ENCODE data around the gene FBP2. TPM values are rescaled to one million over a fixed set of nuclear protein-coding genes. Genes with fewer than 3 reads are reported as not detected.
A peak's percentile ranks its signal among the peaks of the same experiment; 100 is the strongest.

FBP2 gene
- total and polyA plus RNA-seq, 2 of the 8 experiments (the other 6 are each of a cell fraction or from before 2014, with no cell fraction given), result not detected

- H4K8ac ChIP-seq (ENCODE audit: extremely low read depth, insufficient read depth, low read length), result no peak overlapping the region
- H2BK15ac ChIP-seq (ENCODE audit: low read length), result no peak overlapping the region
- no peak overlapping the region for H2BK5ac ChIP-seq (ENCODE audit: low read depth, low read length)
- FAIRE-seq (no peak), DNase-seq (ENCODE audit: low read depth in 1 of 2, low spot score in 2 of 2) (no peak)
- H3K14ac ChIP-seq (ENCODE audit: insufficient read length), result no peak overlapping the region
- H2BK12ac ChIP-seq (ENCODE audit: low read depth, low read length), result no peak overlapping the region
- H3K4me1 ChIP-seq (replicated peaks in 1 of 4; ENCODE audit: control insufficient read depth in 3 of 4, insufficient read depth in 4 of 4, low read length in 3 of 4), result peaks cover 10 to 16% (median 12%) of the 10 kb centered on the region in 4 experiments
- H3K27ac ChIP-seq (ENCODE audit: low read depth, low read length), result no peak overlapping the region
- TF ChIP-seq BCL11A (IDR thresholded peaks at IDR 0.05; ENCODE audit: low read depth in 2 of 2, low read length in 2 of 2), result no peak
- TF ChIP-seq NRF1 (IDR thresholded peaks at IDR 0.05; ENCODE audit: low read depth, low read length), result no peak
- no peak for TF ChIP-seq CTCF (IDR thresholded peaks at IDR 0.05; ENCODE audit: control extremely low read depth in 1 of 3, insufficient read depth in 1 of 3, low read depth in 1 of 3, low read length in 3 of 3)
- no peak for TF ChIP-seq SIX5 (IDR thresholded peaks at IDR 0.05; ENCODE audit: low read depth, low read length)
- TF ChIP-seq USF2 (IDR thresholded peaks at IDR 0.05; ENCODE audit: low read length), result no peak
- no peak overlapping the region for H3K18ac ChIP-seq (ENCODE audit: extremely low read depth, low read length)
- H3K23me2 ChIP-seq (ENCODE audit: low read depth, low read length), result no peaks in the 10 kb centered on the region
- no peak overlapping the region for H3K23ac ChIP-seq (ENCODE audit: insufficient read length)
- H2AFZ ChIP-seq (ENCODE audit: low read length), result no peak overlapping the region
- no peak overlapping the region for H4K91ac ChIP-seq (replicated peaks; ENCODE audit: insufficient read length, low read length)
- H3K79me2 ChIP-seq (ENCODE audit: control insufficient read depth in 1 of 2, insufficient read depth in 2 of 2, low read length in 2 of 2), result no peaks in the 10 kb centered on the region
- H2BK120ac ChIP-seq (replicated peaks; ENCODE audit: low read depth, low read length), result no peak overlapping the region
- no peaks in the 10 kb centered on the region for H4K20me1 ChIP-seq (replicated peaks in 1 of 2; ENCODE audit: control insufficient read depth in 1 of 2, insufficient read depth in 2 of 2, low read length in 2 of 2)
- 82% methylated on average over 3 of the region's 3 CpGs; no CpG with 5 or more reads in 1 of the 2 experiments for WGBS, 2 experiments (ENCODE audit: extremely low coverage in 1 of 2, insufficient coverage in 1 of 2, insufficient read length in 1 of 2, insufficient replicate concordance in 2 of 2, low coverage in 1 of 2, low lambda C conversion rate in 2 of 2, missing lambda C conversion rate in 1 of 2)
- no peaks in the 10 kb centered on the region for H3K36me3 ChIP-seq (ENCODE audit: control insufficient read depth in 2 of 4, insufficient read depth in 4 of 4, low read length in 3 of 4)
- ChIA-PET POLR2A (ENCODE audit: partially characterized antibody) (interaction anchor here (1.7 kb wide), 1 partner anchor 10 kb away, joined by 9 read pairs; no protein-coding TSS in a partner anchor), CTCF (ENCODE audit: partially characterized antibody) (interaction anchor here (0.9 to 6.5 kb wide), 5 partner anchors 9 to 501 kb away, joined by 3 to 37 read pairs (median 4); no protein-coding TSS in a partner anchor)
- no peaks in the 10 kb centered on the region for H3K79me1 ChIP-seq (ENCODE audit: low read depth, low read length)
- no peaks in the 10 kb centered on the region for H3K9me3 ChIP-seq (ENCODE audit: insufficient read depth in 2 of 2, low read depth in 1 of 2, low read length in 1 of 2)
- no peak overlapping the region for H4K5ac ChIP-seq (ENCODE audit: insufficient read length, low read depth, low read length)
- H3K27me3 ChIP-seq (replicated peaks in 1 of 4; ENCODE audit: control insufficient read depth in 3 of 4, extremely low read depth in 1 of 4, insufficient read depth in 3 of 4, low read length in 3 of 4), result no peaks in the 10 kb centered on the region; a peak in 2 of 7 replicates
- no peak overlapping the region for H3K56ac ChIP-seq (replicated peaks; ENCODE audit: insufficient read length, low read depth, low read length)
- H3K9ac ChIP-seq (replicated peaks in 1 of 4; ENCODE audit: extremely low read depth in 1 of 4, low read depth in 3 of 4, low read length in 3 of 4), result no peak overlapping the region
- no peak overlapping the region for H3K4me3 ChIP-seq (ENCODE audit: extremely low read depth in 1 of 4, insufficient read depth in 2 of 4, low read depth in 3 of 4, low read length in 4 of 4)
- H3K4me2 ChIP-seq (ENCODE audit: insufficient read depth in 1 of 2, low read depth in 2 of 2, low read length in 2 of 2), result peak overlapping the region; percentile 10 to 22; a peak in 2 of 4 replicates
- no peak overlapping the region for H2BK20ac ChIP-seq (ENCODE audit: low read length)
- H2AK5ac ChIP-seq (ENCODE audit: low read depth, low read length), result no peak overlapping the region
- no peak overlapping the region for H3K4ac ChIP-seq (replicated peaks; ENCODE audit: insufficient read length, low read depth, low read length)
Observed at GRCh38 chr9:94630281-94630680, 36.7 kb upstream of the FBP2 start.

All from H1 (cell line).